GM23248 (cell line): Measurements from ENCODE around the gene MINK1. TPM values are rescaled to one million over a fixed set of nuclear protein-coding genes. Genes with fewer than 3 reads are reported as not detected.

Experiments used
- DNase-seq: peaks from one replicate; pipeline ENCODE4 v3.0.0-alpha.2; 2015
- H2AFZ ChIP-seq: fragments of 200-600 bp; sonication (generic); 2 replicates; pipeline ENCODE4 v1.6.1; 2016; ENCODE audit warnings: antibody characterized with exemption
- H3F3A ChIP-seq: fragments of 200-600 bp; sonication (generic); 2 replicates; pipeline ENCODE4 v1.6.1; 2016; ENCODE audit warnings: mild to moderate bottlenecking, antibody characterized with exemption, mixed run types; ENCODE audit not compliant: insufficient read depth
- H3K27ac ChIP-seq: fragments of 200-600 bp; sonication (generic); 2 replicates; pipeline ENCODE4 v1.5.1; 2016; ENCODE audit warnings: mild to moderate bottlenecking
- H3K27me3 ChIP-seq: fragments of 200-600 bp; sonication (generic); replicated peaks from 2 replicates; pipeline ENCODE4 v1.6.1; 2016; ENCODE audit warnings: mild to moderate bottlenecking; ENCODE audit not compliant: insufficient read depth
- H3K36me3 ChIP-seq: fragments of 200-600 bp; sonication (generic); 2 replicates; pipeline ENCODE4 v1.6.1; 2016; ENCODE audit warnings: low read depth, mild to moderate bottlenecking
- H3K4me1 ChIP-seq: fragments of 200-600 bp; sonication (generic); 2 replicates; pipeline ENCODE4 v1.6.1; 2016; ENCODE audit warnings: mild to moderate bottlenecking; ENCODE audit not compliant: insufficient read depth
- H3K4me2 ChIP-seq: fragments of 200-600 bp; sonication (generic); one replicate; pipeline ENCODE4 v1.6.1; 2016; ENCODE audit warnings: mild to moderate bottlenecking; ENCODE audit not compliant: unreplicated experiment
- H3K4me3 ChIP-seq: fragments of 200-600 bp; sonication (generic); 2 replicates; pipeline ENCODE4 v1.5.1; 2016; ENCODE audit warnings: mild to moderate bottlenecking
- H3K79me2 ChIP-seq: fragments of 200-600 bp; sonication (generic); 2 replicates; pipeline ENCODE4 v1.6.1; 2016; ENCODE audit warnings: mild to moderate bottlenecking; ENCODE audit not compliant: insufficient read depth
- H3K9ac ChIP-seq: fragments of 200-600 bp; sonication (generic); 2 replicates; pipeline ENCODE4 v1.6.1; 2016; ENCODE audit warnings: mild to moderate bottlenecking
- H3K9me2 ChIP-seq: fragments of 200-600 bp; sonication (generic); 2 replicates; pipeline ENCODE4 v1.6.1; 2016; ENCODE audit warnings: mixed run types, mild to moderate bottlenecking, moderate library complexity; ENCODE audit not compliant: insufficient read depth
- H3K9me3 ChIP-seq: fragments of 200-600 bp; sonication (generic); one replicate; pipeline ENCODE4 v1.6.1; 2017; ENCODE audit warnings: low read depth
- H4K20me1 ChIP-seq: fragments of 200-600 bp; sonication (generic); 2 replicates; pipeline ENCODE4 v1.6.0; 2016; ENCODE audit not compliant: insufficient read depth
- EZH2 ChIP-seq: fragments of 200-600 bp; sonication (generic); IDR thresholded peaks from 2 replicates; pipeline ENCODE4 v1.6.1; 2018; ENCODE audit warnings: antibody characterized with exemption, mild to moderate bottlenecking; ENCODE audit not compliant: insufficient read depth, poor library complexity, severe bottlenecking
- EZH2phosphoT487 ChIP-seq: fragments of 200-600 bp; sonication (generic); IDR thresholded peaks from 2 replicates; pipeline ENCODE4 v1.6.1; 2018; ENCODE audit warnings: antibody characterized with exemption, moderate library complexity, mild to moderate bottlenecking, low read depth; ENCODE audit not compliant: insufficient read depth
- WGBS, 2 experiments: methylation state at CpG; one replicate each; pipeline ENCODE4 v1.1.6; 2015 to 2017; ENCODE audit warnings: low lambda C conversion rate in 2 of 2, low coverage in 1 of 2; ENCODE audit errors: missing lambda C conversion rate in 2 of 2; 5-methylcytosine and 5-hydroxymethylcytosine counted together
- in situ Hi-C: fragments of 300-500 bp; cut with MboI; formaldehyde crosslinking; loops from 2 replicates; pipeline ENCODE4 v1.15.0; 2020
- polyA plus RNA-seq: library from polyadenylated mRNA; unstranded; fragments of >200 nt; fragmentation: Nextera tagmentation; extraction: Ambion mirVana; gene quantifications from 2 replicates; pipeline ENCODE4 v1.2.1, GENCODE V29; 2016
- total RNA-seq: library from RNA; depleted of rRNA; stranded (reverse); fragments of >200 nt; shearing (Covaris generic); gene quantifications from 2 replicates; pipeline ENCODE4 v1.2.3, GENCODE V29; 2014; rRNA removed

Gene MINK1
- total RNA-seq: 31.5 and 34.5 TPM in 2 replicates
- 21.0 and 24.2 TPM in 2 replicates for polyA plus RNA-seq

DNA sequence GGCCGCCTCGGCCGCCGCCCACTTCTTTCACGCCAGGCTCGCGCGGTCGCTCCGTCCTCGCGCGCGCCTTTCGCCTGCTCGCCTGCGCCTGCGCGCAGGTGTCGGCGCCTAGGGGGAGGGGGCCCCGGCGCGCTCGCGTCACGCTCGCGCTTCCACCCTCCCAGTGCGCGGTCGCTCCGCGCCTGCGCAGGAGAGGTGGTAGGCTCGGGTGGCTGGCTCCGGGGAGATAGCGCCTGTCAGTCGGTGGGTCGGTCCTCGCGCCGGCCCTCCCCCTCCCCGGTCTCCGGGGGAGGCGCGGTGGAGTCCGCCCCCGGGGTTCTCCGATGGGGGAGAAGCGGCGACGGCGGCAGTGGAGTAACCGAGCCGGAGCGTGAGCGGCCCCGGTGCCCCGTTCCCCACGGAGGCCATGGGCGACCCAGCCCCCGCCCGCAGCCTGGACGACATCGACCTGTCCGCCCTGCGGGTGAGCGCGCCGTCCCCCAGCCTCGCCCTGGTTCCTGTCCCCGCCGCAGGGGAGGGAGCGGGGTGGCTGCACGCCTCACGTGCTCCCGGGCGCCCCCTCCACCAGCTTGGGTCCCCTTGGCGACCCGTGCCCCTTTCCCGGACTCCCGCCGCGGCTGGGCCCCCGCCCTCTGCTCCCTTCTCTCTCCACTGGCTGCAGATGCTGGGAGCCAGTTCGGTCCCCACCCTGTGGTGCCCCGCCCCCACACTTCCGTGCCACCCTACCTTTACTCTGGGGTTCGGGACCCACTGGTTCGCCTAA is at the start of gene MINK1:
Gene MINK1 (plus strand): TSS at position 163 of the 763 bp plus-strand sequence. CDS start 244 bp downstream, at position 407.
- peaks cover 51% of the 10 kb centered on the region for H3K79me2 ChIP-seq
- peak within 1 kb of the TSS; percentile 81 for H3K9ac ChIP-seq
- peak within 1 kb of the TSS; percentile 73 for H2AFZ ChIP-seq
- H3K4me1 ChIP-seq: peaks cover 8% of the 10 kb centered on the region; the same call in 1 of the 2 replicates
- H3K27me3 ChIP-seq: no peaks in the 10 kb centered on the region
- H3K9me3 ChIP-seq: no peaks in the 10 kb centered on the region
- peak within 1 kb of the TSS; percentile 51 for H3K27ac ChIP-seq
- peak within 1 kb of the TSS; percentile 91 for H3K4me2 ChIP-seq
- no peak for TF ChIP-seq EZH2
- no peaks in the 10 kb centered on the region for H3K36me3 ChIP-seq
- 1 to 3% methylated on average over 40 to 45 of the region's 91 CpGs for WGBS, 2 experiments
- in situ Hi-C loops: no loop called here
- peak; percentile 97 for DNase-seq
- no peaks in the 10 kb centered on the region for H3F3A ChIP-seq
- no peaks in the 10 kb centered on the region for H3K9me2 ChIP-seq
- H4K20me1 ChIP-seq: peaks cover 11% of the 10 kb centered on the region
- H3K4me3 ChIP-seq: peak within 1 kb of the TSS; percentile 78

- peaks cover 23% of the 10 kb centered on the region for H3K27me3 ChIP-seq
- H3K27ac ChIP-seq: no peak overlapping the region
- H3K9ac ChIP-seq: peak overlapping the region; percentile 6; the same call in 1 of the 2 replicates
- no peaks in the 10 kb centered on the region for H3K79me2 ChIP-seq
- peak overlapping the region; percentile 64 for H3K4me3 ChIP-seq
- DNase-seq: peak; percentile 50
- H4K20me1 ChIP-seq: no peaks in the 10 kb centered on the region
- H3K9me2 ChIP-seq: no peaks in the 10 kb centered on the region
- WGBS, 2 experiments: 10 to 15% methylated on average over 52 to 61 of the region's 61 CpGs
- H3K9me3 ChIP-seq: no peaks in the 10 kb centered on the region
- H3F3A ChIP-seq: peaks cover 12% of the 10 kb centered on the region
- H3K36me3 ChIP-seq: no peaks in the 10 kb centered on the region
- H3K4me1 ChIP-seq: peaks cover 19% of the 10 kb centered on the region; the same call in 1 of the 2 replicates
- peak overlapping the region; percentile 88 for H3K4me2 ChIP-seq
- TF ChIP-seq EZH2phosphoT487 (no peak), EZH2 (no peak)
- in situ Hi-C loops: no loop called here
- H2AFZ ChIP-seq: peak overlapping the region; percentile 84
Measured at GRCh38 chr17:4785311-4786105, 47.6 kb upstream of the MINK1 start.

GRCh38 chr17:4786106-4786511 is 47.0 kb upstream of the MINK1 start, which contains the start of gene VMO1:
VMO1 (minus strand) TSS chr17:4786364; CDS start chr17:4786352, 12 bp downstream.
- Histone ChIP-seq H3K4me3 (peak within 1 kb of the TSS; percentile 64), H3K36me3 (no peaks in the 10 kb centered on the region), H3F3A (peaks cover 15% of the 10 kb centered on the region), H2AFZ (peak within 1 kb of the TSS; percentile 84), H3K9me2 (no peaks in the 10 kb centered on the region), H3K79me2 (no peaks in the 10 kb centered on the region), H3K4me2 (peak within 1 kb of the TSS; percentile 88), H4K20me1 (no peaks in the 10 kb centered on the region), H3K27me3 (peaks cover 23% of the 10 kb centered on the region), H3K9ac (peak within 1 kb of the TSS; percentile 50), H3K4me1 (peaks cover 19% of the 10 kb centered on the region; the same call in 1 of the 2 replicates), H3K9me3 (no peaks in the 10 kb centered on the region), H3K27ac (no peak within 1 kb of the TSS)
- WGBS, 2 experiments: 11% methylated on average over 24 of the region's 24 CpGs
- TF ChIP-seq EZH2 (no peak), EZH2phosphoT487 (no peak)
- in situ Hi-C loops: no loop called here
- DNase-seq: peak; percentile 69

DNA sequence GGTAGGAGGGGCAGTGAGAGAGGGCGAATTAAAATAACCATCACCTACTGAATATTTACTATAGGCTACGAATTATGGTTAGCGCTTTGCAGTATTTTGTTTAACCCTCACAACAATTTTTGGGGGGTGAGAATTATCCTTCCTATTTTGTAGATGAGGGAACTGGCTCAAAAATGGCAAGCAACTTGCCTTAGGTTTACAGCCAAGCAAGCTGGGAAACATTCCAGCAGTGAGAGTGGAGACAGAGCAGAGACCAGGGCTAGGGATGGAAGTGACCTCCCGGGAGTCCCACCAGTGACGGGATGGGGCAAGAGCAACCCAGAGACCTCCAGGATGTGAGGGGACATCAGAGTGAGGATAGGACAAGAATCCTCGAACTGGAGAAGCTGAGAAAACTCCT is 46.6 kb upstream of the MINK1 start:
- H4K20me1 ChIP-seq: no peaks in the 10 kb centered on the region
- no peaks in the 10 kb centered on the region for H3K9me3 ChIP-seq
- peaks cover 23% of the 10 kb centered on the region for H3K27me3 ChIP-seq
- H2AFZ ChIP-seq: peak overlapping the region; percentile 84
- TF ChIP-seq EZH2: no peak
- TF ChIP-seq EZH2phosphoT487: no peak
- H3K79me2 ChIP-seq: no peaks in the 10 kb centered on the region
- H3K9me2 ChIP-seq: no peaks in the 10 kb centered on the region
- peak overlapping the region; percentile 64 for H3K4me3 ChIP-seq
- H3K27ac ChIP-seq: no peak overlapping the region
- H3F3A ChIP-seq: peaks cover 15% of the 10 kb centered on the region
- no peaks in the 10 kb centered on the region for H3K36me3 ChIP-seq
- peak overlapping the region; percentile 88 for H3K4me2 ChIP-seq
- peak overlapping the region; percentile 6; the same call in 1 of the 2 replicates for H3K9ac ChIP-seq
- in situ Hi-C loops: no loop called here
- DNase-seq: peak; percentile 21
- WGBS, 2 experiments: 22 to 25% methylated on average over 6 of the region's 6 CpGs
- H3K4me1 ChIP-seq: peaks cover 19% of the 10 kb centered on the region; the same call in 1 of the 2 replicates
